Fibroblast of peridontal ligament (primary cell): Measurements from ENCODE around the gene DTL.

ENCODE experiments used
- DNase-seq: peaks from one replicate; pipeline ENCODE4 v3.0.0-alpha.2; 2010; ENCODE audit errors: extremely low read depth

Gene DTL

DNA sequence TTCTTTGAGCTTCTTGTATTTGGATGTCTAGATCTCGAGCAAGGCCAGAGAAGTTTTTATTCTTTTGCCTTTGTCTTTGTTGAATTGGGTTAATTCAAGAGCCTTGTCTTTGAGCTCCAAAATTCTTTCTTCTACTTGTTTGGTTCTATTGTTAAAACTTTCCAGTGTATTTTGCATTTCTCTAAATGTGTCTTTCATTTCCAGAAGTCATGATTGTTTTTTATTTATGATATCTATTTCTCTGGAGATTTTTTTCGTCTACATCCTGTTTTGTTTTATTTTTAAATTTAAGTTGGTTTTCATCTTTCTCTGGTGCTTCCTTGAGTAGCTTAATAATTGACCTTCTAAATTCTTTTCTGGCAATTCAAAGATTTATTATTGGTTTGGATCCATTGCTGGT is 61.8 kb downstream of the DTL start:
- DNase-seq: no peak

DNA sequence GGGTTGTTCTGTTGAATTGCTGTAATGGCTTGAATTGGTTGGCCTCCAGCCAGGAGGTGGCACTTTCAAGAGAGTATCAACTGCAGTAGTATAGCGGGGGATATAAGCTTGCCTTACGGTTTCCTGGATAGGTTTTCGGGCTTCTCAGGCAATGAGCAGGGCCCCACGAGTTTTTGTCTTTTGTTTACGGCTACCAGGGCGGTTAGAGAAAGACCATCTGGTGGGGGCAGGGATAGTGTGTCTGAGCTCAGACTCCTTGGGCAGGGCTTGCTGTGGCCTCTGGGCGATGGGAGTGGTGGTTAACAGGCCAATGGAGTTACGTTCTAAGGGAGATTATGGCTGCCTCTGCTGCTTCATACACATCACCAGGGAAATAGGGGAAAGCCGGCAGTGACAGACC is 62.8 kb downstream of the DTL start:
- no peak for DNase-seq

DNA sequence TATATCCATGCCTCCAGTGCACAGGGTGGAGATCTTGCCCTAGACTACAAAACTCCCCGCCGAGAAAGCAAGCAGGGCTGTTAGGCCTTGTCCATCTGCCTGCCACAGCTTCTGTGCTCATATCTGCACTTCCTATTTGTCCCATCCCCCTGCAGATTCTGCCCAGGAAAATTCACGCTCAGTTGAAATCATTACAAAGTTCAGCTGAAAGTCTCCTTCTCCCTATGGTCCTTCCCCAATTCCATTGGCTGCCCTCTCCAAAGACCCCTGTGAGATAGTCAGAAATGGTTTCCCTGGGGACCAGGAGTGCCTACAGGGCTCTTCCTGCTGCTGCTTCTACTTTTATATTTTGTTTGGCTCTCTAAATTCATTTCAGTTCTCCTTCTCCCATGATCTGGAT is 63.2 kb downstream of the DTL start:
- no peak for DNase-seq

DNA sequence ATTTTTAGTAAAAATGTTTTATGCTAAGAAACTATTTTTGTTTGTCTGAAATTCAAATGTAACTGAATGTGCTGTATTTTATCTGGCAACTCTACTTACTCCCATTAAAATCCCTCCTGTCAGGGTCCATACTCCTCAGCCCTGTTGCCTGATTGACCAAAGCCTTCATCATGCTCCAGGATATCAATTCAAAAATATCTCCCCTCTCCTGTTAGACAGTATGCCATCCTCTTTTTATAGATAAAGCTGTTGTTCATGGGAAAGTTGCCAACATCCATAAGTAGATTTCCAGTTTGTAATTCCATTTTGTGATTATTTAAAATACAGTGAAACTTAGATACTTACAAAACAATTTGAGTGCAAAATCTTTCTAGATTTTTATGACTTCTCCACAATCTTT is 65.7 kb downstream of the DTL start:
- DNase-seq: no peak

DNA sequence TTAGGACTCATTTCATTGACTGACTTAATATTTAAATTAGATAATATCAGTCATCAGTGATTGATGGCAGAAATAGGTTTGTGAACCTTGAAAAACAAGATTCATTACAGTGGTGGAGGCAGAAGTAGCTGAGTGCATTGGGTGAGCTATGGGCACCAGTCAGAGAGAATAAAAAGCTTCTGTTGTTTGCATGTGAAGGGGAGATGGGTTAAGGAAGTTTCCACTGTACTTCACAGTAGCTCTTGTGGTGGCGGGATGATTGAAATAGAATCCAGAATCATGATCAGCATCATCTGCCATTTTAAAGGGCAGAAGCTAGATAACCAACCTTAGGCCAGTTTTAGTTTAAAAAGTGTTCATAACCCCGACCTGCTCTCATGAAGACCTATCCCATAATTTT is 66.2 kb downstream of the DTL start:
- DNase-seq: no peak

DNA sequence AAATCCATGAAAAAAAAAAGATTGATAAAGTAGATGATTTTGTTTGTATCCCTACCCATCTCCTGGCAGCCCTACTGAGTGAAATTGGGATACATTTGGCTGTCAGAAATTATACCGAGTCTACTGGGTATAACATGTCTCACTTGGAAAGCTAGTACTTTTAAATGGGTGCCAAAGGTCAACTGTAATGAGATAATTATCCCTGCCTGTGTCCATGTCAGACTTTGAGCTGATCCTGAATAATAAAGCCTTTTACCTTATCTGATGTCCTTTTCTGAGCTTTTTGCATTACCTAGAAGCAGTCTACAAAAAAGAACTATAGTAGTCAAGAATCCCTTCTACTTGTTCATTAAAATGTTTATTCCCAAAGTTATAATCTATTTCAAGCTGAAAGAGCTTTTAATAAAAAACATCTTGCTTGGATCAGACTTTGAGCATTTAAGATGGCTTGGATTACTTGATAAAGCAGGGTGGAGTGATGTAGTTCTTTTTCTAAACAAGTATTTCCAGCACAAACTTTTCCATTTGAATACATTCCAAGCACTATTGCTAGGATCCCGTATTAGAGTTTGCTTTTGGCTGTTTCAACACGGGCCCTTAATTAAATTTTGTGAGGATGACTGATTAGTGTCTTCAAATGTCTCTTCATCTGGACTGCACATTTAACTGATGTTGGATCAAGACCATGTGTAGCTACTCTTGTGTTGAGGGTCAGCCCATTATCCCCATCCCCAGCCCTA is 69.2 kb downstream of the DTL start:
- peak; percentile 83 for DNase-seq

DNA sequence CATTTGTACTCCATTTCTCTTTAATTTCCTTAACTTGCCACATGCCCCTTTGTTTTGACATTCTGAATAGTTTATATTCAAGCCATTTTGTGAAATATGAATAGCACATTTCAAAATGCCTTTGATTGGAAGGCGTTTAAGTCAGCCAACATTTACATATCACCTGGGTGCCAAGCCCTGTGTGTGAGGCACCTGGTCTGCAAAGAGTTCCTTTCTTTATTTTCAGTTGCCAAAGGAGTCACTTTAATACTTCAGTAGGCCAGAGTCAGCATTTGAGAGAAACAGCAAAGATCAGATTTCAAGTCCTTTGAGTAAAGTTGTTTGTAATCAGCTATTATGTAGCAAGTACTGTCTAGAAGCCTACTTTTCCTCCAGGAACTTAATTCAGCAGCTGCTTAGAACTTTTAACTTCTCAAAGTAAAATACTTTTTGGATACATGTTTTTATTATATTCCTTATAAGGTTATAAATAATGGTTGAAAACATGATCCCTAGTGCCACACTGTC is 70.8 kb downstream of the DTL start:
- DNase-seq: peak; percentile 55

DNA sequence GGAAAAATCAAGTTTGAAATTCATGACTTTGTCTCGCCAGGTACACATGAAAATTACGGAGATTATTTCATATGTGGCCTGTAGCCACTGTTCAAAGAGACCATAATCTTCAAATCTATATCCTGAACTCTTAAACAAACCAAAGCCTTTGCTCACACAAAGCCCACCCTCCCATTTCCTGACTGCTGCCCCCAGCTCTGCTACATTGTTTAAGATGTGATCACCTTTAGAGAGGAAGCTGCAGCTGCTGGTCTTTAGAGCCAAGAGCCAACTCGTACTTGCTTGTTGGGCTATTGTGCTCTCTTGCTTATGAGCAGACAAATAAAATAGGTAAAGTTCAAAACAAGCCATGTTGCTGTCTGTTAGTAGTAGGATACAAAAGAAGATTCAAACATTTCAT is 71.9 kb downstream of the DTL start:
- no peak for DNase-seq

DNA sequence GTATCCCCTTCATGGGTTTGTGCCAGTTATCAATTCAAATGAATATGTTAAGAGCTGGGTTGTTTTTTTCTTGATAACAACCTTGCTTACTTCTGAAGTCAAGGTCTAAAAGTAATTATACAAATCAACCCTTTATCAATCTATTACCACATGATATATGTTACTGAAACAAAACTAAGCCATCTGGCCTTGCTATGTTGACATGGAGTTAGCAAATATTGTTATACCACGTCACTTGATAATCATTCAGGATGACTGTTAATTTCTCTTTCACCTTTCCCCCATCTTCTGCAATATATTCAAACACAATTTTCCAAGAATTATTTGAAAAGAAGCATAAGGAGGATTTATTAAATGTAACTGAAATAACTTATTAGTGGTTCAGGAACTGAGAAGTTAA is 72.6 kb downstream of the DTL start:
- DNase-seq: no peak

DNA sequence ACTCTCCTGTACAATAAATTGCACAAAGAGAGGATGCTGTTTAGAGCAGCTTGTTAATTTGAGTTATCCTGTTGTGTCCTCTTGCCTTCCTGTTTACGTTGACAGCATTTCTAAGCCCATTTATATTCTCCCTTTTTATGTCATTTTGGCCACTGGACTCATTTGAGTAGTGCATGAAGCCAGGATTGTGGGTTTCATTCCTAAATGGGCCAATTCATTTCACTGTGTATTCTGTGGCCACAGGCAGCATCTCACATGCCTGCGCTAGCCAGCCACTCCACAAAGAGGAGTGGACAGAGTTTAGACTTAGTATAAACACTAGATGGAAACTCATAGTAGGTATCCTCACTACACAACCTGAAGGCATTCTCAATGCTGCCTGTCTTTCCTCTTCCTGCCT is 73.4 kb downstream of the DTL start:
- peak; percentile 41 for DNase-seq

DNA sequence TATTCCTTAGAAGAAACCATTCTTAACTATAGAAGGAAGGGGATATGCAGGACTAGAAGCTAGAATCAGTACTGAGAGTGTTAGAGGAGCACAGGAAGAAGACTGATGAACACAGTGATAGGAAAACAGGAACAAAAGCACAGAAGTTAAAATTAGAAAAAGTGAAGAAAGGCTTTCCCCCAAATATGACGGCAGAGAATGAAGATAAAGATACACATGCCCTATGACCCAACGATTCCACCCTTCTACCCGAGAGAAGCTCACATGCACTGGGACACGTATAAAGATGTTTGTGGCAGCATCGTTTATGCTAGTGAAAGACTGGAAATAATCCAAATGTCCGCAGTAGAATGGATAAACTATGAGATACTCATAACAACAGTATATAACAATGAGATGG is 74.2 kb downstream of the DTL start:
- no peak for DNase-seq

DNA sequence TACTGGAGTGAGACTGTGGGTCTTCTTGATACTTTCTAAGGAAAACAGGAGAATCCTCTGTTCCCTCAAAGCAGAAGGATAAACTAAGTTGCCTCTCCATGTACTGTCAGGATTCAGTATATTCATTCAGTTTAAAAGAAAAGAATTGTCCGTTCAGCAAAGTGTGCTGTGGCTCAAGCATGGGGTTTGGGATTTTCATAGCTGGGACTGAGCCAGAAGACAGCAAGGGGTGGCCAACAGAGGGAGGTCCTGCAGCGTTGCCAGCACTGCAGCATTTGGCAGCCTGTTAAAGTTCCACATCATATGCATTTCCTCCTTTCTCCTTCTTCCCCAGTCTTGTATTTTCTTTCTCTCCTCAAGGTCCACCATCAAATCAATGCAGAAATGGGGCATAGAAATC is 75.1 kb downstream of the DTL start:
- DNase-seq: peak; percentile 83

DNA sequence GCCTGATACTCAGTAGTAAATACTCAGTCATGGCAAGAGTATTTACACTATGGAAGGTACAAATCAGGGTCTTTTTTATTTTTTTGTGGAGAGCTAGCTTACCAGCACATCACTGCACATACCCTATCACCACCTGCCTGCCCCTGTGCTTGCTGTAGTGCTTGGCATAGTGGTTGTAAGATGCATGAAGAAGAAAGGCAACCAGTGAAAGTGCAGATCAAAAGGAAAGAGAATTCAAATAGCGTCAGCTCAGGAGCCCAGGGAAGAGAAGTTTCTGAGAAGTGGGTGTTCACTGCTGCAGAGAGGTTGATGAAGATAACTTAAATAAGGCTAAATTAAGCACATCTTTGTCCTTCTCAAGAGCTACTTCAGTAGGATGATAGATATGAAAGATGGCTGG is 76.0 kb downstream of the DTL start:
- no peak for DNase-seq

DNA sequence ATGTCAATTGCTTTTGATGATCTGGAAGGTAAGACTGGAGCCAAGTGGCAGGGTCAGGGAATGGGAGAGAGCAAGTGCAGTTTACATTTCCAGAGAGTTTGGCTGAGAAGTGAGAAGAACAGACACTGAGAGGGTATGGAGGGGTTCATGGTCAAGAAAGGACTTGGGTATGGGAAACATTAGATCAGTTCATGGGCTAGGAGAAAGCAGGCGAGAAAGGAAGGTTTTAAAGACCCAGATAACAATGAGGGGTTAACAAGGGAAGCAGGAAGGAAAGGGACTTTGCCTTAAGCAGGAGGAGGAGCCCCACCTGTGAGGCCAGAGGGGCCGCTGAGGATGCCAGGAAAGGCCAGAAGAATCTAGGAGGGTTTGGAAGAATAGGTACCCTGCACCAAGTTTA is 78.2 kb downstream of the DTL start:
- no peak for DNase-seq

DNA sequence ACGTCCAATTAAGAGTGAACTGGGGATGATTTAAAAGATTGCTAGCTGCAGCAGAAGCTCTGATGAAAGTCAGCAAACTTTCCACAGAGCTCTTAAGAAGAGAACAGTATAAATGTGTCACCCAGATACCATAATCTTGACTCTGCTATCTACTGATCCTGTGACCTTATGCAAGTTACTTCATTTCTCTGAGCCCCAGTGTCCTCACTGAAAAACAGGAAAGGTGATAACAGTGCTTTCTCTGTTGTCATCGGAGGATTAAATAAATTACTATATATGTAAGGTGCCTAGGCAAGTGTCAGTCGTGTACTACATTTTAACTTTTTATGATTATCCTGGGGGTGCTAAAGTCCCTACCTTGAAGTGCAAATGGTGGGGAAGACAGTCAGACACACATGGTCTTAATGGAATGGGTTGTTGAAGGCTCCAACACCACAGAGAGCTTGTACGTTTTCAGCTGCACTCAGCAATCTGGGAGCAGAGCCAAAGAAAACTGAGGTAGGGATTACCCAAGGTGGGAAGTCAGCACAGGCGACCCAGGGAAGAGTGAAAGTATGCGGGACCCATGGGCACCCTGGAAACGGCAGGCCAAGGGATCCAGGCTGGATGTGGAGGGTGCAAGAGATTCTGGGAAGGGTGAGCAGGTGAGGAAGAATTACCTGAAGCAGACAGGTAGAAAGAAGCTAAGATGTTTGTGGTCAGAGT is 82.8 kb downstream of the DTL start:
- no peak for DNase-seq

DNA sequence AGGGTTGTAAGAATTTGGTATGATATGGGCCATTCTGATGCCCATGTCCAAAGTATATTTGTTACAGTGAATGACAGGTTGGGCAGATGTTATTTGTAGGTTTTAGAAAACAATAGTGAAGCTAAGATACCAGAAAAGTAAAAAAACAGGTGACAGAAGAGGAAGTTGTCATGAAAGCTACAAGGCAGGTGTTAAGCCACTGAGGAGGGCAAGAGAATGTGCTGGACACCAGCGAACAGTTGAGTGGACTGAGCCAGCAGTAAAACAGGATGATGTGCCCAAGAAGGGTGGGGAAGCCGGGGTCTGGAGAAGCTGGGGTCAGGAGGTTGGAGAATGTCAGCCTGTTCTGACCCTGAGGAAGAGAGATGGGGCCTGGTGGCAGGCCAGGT is 83.3 kb downstream of the DTL start:
- DNase-seq: no peak

DNA sequence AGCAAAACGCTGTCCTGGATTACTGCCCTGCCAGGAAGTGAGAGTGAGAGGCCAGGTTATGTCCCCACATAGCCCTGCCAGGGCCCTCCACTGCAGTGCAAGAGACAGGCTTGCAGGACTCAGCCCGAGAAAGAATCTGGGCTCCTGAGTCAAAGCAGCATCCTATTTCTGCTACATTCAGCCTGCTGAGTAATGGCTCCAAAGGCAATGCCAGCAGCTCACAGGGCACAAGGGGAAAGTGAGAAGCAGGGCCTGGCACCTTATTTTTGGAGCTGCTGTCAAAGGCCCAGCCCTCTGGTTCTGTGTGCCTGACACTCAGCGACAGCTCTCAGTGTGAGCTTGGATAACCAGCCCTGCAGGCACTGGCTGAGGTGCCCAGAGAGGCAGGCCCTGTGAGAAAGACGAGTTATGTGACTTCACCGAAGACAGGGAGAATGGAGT is 83.9 kb downstream of the DTL start:
- no peak for DNase-seq

DNA sequence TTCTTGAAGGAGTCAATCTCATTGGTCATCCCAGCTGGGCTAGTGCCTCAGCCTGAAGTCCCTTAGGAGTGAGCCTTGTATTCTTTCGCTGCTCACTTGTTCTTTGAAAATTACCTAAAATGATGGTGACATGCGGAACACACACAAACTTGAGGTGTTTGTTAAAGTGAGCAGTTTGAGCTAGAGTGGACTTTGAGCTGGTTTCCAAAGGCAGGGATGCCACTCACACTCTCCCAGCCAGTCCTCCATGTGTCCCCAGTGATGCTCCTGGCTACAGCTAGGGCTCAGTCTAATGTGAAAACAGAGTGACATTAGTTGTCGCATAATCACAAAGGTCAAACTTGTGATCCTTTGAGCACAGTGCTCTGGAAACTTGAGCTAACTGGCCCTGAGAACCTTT is 84.3 kb downstream of the DTL start:
- no peak for DNase-seq

DNA sequence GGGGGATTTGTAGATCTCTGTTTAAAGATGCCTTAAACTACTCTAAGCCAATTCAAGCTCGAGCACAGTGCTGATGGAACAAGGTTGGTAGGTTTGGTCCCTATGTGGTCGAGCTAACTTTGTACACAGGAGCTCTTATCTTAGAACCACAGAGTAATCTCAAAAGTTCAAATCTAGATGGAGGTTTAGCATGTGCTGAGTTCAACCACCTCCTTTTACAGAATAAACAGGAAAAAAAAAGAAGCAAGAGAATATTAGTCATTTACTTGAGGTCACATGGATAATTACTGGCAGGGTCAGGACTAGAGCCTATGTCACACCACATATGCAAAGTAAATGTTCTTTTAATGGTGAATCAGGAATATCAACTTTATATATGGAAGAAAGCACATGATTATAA is 86.2 kb downstream of the DTL start:
- no peak for DNase-seq

DNA sequence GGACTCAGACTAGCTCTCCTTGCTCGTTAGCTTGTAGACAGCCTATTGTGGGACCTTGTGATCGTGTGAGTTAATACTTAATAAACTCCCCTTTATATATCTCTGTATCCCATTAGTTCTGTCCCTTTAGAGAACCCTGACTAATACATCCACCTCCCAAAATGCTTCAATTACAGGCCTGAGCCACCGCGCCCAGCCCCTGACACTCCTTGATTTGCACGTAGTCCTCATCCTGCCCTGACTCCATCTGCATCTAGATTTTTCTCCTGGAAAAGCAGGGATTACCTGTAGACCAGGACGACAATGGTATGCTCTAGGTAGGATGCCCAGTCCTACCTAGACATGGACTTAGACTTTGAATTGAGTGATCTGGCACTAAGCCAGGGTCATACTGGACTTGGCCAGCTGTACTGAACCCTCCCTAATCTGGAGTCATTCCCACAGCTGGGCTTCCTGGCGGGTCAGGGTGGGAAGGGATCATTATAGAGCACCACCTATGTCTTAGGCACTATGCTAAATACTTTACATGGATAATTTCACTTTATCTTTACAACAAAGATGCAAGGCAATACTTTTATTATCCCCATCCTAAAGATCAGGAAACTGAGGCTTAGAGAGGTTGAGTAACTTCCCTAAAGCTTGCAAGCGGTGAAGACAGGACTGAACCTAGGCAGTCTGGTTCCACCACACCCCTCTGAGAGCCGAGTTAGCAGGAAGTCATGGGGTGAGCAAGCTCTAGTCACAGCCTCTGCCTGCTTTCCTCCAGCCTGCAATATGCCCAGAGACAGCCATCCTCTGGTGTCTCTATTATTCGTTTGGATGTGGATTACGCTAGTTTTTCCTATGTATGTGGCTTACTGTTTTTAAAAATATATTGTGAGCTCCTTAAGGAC is 89.4 kb downstream of the DTL start:
- no peak for DNase-seq

DNA sequence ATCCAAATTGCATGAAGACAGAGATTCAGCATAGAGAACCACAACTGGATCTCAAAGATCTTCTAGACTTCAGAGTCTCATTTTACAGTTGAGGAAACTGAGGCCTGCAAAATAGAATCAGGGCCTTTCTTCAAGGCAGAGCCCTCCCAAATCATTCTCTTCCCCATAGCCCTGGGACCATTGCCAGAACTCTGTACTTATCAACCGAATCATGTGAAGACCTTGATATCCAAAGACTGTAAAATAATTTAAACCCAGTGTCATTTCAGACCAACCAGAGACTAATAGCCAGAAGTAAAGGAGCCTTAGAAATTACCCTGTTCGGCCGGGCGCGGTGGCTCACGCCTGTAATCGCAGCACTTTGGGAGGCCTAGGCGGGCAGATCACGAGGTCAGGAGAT is 90.1 kb downstream of the DTL start:
- DNase-seq: no peak

DNA sequence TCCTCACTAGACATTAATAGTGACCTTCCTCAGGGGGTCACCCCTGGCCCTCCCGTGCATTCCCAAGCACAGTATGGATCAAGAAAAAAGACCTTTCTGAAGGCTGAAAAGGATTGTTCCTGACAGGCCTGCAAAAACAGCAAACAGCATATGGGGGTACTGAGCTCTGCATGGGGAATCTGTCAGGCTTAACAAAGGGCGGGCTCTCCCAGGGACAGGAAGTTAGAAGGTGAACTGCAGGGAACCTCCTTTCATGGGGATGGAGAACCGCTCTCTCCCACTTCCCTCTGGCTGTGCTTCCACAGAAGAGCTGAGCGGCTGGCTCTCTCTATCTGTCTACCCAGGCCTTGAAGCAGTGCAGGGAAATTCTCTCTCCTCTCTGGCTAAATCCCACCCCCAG is 91.7 kb downstream of the DTL start:
- no peak for DNase-seq

DNA sequence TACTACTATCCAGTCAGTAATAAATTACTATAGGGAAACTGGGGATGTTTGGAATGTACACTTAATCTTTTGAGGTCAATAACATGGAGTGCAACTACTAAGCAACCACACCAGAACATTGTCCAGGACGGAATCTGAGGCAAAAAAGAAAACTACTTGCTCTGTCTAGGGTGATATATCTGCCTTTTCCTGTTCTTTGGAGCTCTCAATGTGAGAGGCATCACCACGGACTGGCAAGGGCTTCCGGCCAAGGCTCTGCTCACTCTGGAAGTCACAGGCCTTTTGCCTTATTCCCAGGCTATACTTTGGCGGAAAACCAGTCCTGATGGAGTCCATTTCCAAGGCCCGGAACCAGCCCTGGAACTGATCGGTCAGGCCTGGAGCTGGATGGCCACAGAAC is 94.2 kb downstream of the DTL start:
- no peak for DNase-seq
